ENCODE measurements around the gene INSIG1.

The INSIG1 gene

DNA sequence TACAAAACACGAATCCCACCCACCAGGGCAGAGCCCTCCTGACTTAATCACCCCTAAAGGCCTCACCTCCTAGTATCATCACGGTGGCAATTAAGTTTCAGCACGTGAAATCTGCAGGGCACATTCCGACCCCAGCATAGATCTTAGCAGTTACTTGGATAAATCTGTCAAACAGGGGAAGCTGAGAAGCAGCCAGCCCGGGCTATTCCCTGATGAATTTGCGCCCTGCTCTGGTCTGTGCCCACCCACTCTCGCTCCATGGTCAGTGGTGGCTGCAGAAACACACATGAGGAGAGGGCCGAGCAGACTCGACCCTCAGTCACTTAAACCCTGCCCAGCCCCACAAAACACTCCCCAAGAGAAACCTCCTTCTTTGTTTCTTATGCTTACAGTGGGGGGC lies 28.7 kb downstream of the INSIG1 start:
- DNase-seq: no peak
- Histone ChIP-seq H3K27ac (no peak overlapping the region), H3K4me1 (no peaks in the 10 kb centered on the region), H3K9me3 (no peaks in the 10 kb centered on the region), H3K27me3 (peaks cover 0 to 24% of the 10 kb centered on the region in 2 donors), H3K4me3 (no peak overlapping the region), H3K36me3 (no peaks in the 10 kb centered on the region)
- intact Hi-C loops (cut with DNase I; ENCODE audit: low total_unique reads): no loop called here
- TF ChIP-seq, protein P1, sequence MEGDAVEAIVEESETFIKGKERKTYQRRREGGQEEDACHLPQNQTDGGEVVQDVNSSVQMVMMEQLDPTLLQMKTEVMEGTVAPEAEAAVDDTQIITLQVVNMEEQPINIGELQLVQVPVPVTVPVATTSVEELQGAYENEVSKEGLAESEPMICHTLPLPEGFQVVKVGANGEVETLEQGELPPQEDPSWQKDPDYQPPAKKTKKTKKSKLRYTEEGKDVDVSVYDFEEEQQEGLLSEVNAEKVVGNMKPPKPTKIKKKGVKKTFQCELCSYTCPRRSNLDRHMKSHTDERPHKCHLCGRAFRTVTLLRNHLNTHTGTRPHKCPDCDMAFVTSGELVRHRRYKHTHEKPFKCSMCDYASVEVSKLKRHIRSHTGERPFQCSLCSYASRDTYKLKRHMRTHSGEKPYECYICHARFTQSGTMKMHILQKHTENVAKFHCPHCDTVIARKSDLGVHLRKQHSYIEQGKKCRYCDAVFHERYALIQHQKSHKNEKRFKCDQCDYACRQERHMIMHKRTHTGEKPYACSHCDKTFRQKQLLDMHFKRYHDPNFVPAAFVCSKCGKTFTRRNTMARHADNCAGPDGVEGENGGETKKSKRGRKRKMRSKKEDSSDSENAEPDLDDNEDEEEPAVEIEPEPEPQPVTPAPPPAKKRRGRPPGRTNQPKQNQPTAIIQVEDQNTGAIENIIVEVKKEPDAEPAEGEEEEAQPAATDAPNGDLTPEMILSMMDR (IDR thresholded peaks at IDR 0.05): no peak

DNA sequence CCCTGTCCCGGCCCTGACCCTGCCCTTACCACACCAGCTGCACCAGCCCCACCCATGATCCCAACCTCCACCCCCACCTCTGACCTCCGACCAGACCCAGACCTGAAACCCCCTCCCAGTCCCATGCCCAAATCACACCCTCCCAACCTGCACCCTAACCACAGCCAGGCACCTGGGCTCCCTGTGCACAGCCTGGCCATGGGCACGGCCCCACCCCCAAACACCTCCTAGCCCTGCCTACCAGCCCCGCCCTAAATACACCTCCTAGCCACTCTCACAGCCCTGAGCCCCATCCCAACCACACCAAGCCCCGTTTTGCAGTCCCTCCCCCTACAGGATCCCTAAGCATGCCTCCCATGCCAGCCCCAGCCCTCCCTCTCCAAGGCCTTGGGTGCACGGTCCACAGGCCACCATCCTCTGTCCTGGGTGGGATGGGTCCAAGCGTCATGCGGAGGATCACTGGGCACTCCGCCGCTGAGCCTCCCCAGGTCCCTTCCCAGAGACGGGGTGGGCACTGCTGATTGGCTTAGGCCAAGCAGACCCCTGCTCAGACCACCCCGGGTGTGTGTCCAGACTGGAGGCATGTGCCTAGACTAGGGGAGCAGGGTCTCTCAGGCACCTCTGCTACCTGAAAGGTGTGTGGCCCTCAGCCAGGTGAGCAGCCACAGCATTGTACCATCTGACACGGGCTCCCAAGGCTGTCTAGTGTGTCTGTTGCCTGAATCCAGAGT lies 30.1 kb downstream of the INSIG1 start:
- H3K4me3 ChIP-seq: no peak overlapping the region
- intact Hi-C loops (cut with DNase I; ENCODE audit: low total_unique reads): no loop called here
- H3K27ac ChIP-seq: no peak overlapping the region
- no peak for DNase-seq
- TF ChIP-seq, protein P1 (IDR thresholded peaks at IDR 0.05): no peak
- no peaks in the 10 kb centered on the region for H3K36me3 ChIP-seq
- peaks cover 0 to 21% of the 10 kb centered on the region in 2 donors for H3K27me3 ChIP-seq
- H3K9me3 ChIP-seq: no peaks in the 10 kb centered on the region
- no peaks in the 10 kb centered on the region for H3K4me1 ChIP-seq

DNA sequence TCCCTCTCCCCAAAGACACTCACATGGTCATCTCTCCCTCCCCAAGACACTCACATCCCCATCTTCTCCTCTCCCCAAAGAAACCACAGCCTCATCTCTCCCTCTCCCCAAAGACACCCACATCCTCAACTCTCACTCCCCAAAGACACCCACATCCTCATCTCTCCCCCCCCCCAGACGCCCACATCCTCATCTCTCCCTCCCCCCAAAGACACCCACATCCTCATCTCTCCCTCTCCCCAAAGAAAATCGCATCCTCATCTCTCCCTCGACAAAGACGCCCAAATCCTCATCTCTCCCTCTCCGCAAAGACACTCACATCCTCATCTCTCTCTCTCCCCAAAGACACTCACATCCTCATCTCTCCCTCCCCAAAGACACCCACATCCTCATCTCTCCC lies 31.5 kb downstream of the INSIG1 start:
- Histone ChIP-seq H3K4me3 (no peak overlapping the region), H3K27me3 (peaks cover 0 to 21% of the 10 kb centered on the region in 2 donors), H3K9me3 (no peaks in the 10 kb centered on the region), H3K36me3 (no peaks in the 10 kb centered on the region), H3K4me1 (no peaks in the 10 kb centered on the region), H3K27ac (no peak overlapping the region)
- TF ChIP-seq, protein P1 (IDR thresholded peaks at IDR 0.05): no peak
- no peak for DNase-seq
- intact Hi-C loops (cut with DNase I; ENCODE audit: low total_unique reads): no loop called here

DNA sequence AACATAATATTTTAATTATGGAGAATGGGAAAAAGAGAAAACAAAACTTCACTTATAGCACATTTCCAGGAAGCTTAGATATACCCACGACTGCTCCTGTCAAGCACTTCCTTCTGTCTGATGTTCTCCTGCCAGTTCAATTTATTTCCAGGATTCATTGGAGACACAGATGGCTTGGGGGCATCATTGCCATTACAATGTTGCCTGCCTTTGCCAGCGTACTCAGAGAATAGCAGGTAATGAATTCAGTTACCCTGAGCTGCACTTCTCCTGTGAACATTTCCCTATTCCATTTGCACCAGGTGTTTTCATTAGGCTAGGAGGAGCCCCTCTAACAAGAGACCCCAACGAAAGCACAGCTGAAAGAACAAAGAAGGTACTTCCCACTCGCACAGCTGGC lies 33.7 kb downstream of the INSIG1 start:
- DNase-seq: no peak
- intact Hi-C loops (cut with DNase I; ENCODE audit: low total_unique reads): no loop called here
- no peaks in the 10 kb centered on the region for H3K4me1 ChIP-seq
- H3K4me3 ChIP-seq: no peak overlapping the region
- TF ChIP-seq, protein P1 (IDR thresholded peaks at IDR 0.05): no peak
- no peaks in the 10 kb centered on the region for H3K36me3 ChIP-seq
- H3K9me3 ChIP-seq: no peaks in the 10 kb centered on the region
- no peak overlapping the region for H3K27ac ChIP-seq
- peaks cover 0 to 13% of the 10 kb centered on the region in 2 donors for H3K27me3 ChIP-seq

DNA sequence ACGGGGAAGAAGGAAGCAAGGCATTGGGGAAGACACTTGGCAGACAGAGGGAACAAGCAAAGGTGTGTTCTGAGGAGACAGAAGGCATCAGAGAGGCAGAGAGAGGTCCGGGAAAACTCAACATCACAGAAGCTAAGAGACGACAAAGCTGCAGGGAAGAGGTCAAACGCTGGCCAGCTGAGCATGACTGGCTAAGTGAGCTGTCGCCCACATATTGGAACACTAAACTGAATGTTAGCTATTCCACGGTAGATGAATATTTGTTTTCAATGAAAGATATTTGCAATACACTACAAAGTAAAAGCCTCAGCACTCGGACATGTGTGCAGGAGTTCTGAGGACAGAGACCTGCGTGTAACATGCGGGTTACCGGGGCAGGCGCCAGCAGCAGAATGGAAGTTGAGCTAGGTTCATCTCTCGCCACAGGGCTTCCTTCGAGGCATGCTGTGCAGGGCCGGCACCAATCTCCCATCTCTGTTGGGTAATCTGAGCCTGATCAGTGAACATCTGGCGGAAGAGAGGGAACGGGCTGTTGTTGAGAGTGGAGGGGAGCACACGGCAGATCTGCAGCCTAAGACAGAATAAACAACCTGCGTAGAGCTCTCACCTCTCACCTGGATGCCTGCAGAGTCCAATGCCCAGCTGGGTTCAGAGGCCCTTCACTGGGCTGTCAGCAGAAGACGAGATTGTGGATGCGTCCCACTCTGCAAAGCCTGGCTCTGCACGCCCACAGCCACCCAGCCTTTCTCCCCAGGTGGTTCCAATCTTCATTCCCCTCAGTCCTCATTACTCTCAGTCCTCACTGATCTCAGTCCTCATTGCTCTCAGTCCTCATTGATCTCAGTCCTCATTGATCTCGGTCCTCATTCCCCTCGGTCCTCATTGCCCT lies 35.9 kb downstream of the INSIG1 start:
- H3K4me3 ChIP-seq: no peak overlapping the region
- no peaks in the 10 kb centered on the region for H3K36me3 ChIP-seq

More for the DNA sequence above, 35.9 kb downstream of the INSIG1 start:
- H3K4me1 ChIP-seq: no peaks in the 10 kb centered on the region
- DNase-seq: no peak
- H3K9me3 ChIP-seq: no peaks in the 10 kb centered on the region
- TF ChIP-seq, protein P1 (IDR thresholded peaks at IDR 0.05): no peak
- H3K27me3 ChIP-seq: peaks cover 0 to 12% of the 10 kb centered on the region in 2 donors
- H3K27ac ChIP-seq: no peak overlapping the region
- intact Hi-C loops (cut with DNase I; ENCODE audit: low total_unique reads): no loop called here
